Stimulated activated CD4-positive, alpha-beta T cell treated with anti-CD3 and anti-CD28 coated beads, Interleukin-2, amount 100 ng/mL, for 48 hours (primary cell): ENCODE measurements around the gene SOX5.

Source experiments
- DNase-seq, 2 donors: peaks; one replicate each; pipeline ENCODE4 v3.0.0-alpha.2; 2020

The SOX5 gene

DNA sequence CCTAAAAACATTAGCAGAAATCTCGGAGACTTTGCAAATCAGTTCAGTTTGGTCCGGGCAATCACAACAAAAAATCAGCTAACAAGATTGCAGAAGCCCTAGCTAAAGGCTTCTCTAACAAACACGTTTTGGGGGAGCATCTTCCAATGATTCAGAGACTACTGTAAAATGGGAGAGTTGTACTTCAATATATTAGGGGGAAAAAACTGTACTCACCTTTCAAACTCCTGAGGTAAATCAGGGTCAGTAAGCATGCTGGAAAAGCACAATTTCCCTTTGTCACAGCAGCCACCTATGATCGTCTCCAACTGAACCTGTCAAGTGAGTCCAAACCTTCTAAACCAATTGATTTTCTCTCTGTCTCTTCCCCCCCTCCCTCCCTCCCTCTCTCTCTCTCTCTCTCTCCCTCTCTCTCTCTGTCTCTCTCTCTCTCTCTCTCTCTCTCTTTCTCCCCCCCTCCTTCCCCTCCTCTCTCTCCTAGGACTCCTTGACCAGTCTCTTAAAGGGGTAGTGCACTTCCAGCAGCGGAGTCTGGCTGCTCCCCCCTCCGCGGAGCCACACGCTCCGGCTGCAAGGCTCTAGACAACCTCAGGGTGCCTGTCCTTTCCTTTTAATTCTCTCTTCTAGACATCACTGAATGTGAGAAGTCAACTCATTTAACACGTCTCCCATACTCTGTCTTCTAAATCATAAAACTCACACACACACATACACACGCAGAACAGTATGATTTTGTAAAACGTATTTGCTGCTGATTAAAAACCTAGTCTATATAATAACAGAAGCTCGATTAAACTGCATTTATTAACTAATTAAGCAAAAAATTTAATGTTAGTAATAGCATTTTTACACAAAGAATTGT lies at the start of gene SOX5:
TSS of gene SOX5 (minus strand) at position 323 of the 862 bp plus-strand sequence. CDS start at position 254, 69 bp downstream.
- DNase-seq, result no peak

DNA sequence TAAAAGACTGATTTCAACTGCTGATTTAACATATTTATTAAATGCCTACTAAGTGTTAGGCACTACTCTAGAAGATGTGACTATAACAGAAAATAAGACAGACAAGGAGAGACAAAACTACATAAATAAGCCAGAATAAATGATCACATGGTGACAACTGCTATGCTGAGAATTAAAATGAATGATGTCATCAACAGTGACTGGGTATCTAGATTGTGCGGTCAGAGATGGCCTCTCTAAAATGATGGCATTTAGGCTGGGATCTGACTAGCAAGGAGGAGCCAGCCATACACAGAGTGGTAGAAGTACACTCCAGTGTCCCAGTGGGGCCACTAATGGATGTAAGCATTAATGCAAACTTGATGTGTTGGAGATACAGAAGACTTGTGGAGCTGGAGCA lies 37.6 kb upstream of the SOX5 start:
- no peak for DNase-seq

DNA sequence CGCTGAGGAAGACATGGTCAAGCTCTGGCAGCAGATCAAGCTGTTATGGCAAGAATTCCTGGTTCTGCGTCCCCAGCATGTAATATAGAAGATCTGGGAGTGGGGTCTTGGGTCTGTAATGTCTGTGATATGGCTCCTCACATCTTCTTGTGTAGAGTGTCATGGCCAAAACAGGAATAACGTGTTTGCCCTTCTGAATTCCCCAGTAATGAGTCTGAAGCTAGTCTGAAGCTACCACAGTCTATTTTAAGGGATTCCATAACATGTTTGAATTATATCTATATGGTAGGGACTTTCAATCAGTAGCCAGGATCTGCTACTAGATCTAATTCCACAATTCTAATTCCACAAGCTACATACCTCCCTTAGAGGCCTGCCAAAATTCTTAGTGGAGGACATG lies 31.4 kb upstream of the SOX5 start:
- DNase-seq, result no peak

DNA sequence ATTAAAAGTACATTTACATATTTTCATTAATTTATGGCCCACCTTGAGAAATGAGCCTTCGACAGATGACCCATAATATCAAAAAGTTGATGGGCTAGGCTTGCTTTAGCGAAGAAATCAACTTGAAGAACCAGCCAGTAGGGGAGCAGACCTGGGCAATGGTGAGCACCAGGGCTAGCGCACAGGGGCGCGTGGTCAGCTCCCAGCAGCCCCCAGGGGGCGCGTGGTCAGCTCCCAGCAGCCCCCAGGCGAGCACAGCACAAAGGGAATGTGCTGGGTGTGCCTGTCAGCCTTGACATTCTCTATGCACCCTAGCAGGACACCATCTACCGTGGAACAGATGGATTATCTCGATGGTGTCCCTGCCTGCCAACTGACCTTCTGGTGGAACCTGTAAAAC lies 15.3 kb upstream of the SOX5 start:
- no peak for DNase-seq

DNA sequence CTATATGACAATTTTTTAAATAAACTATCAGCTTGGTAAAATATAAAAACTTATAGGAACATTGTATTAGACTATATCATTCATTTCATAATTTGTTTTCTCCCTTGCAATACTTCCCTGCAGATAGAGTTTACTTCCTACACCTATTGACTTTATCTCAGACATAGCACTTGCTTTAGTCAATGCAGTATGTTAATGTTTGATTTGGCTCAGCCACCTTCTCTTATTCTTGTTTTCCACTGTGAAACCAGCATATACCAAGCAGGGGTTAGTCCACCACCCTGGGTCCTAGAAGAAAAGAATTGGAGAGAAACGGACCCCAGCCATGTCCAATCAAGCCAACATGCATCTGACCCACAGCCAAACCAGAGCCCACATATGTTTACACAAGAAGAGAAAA lies 10.4 kb upstream of the SOX5 start:
- DNase-seq, result no peak

DNA sequence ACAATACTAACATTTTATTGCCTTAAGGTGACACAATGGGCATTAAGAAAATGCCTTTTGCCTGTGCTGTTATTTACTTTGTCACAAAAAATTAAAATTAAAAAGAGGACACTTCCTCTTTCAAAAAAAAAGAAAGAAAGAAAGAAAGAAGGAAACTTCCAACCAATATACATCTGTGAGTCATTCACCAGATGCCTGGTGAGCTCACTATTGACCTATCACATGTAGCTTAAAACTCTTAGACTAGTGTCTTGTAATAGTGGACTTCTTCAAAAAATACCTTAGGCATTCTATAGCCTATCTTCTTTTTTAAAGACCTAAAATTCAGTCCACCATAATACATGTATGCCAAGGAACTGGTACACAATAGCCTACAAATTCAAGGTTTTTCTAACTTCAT lies 4.9 kb upstream of the SOX5 start:
- DNase-seq, result no peak

DNA sequence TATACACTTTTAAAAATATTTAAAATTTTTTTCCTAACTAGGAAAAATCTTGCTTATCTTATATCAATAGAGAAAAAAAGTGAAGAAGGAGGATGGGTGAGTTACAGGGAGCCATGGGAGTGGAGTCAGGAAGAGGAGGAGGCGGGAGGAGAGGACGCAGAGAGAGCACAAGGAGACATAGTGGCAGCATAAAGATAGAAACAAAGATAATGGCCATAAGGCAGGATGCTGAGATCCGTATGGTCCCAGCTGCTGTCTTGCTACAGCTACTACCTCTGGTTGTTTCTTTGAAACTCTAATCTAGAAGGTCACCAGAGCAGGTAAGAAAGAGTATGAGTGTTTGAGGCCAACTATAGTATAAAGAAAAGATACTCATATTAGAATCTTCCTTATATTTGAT lies 2.6 kb upstream of the SOX5 start:
- no peak for DNase-seq

DNA sequence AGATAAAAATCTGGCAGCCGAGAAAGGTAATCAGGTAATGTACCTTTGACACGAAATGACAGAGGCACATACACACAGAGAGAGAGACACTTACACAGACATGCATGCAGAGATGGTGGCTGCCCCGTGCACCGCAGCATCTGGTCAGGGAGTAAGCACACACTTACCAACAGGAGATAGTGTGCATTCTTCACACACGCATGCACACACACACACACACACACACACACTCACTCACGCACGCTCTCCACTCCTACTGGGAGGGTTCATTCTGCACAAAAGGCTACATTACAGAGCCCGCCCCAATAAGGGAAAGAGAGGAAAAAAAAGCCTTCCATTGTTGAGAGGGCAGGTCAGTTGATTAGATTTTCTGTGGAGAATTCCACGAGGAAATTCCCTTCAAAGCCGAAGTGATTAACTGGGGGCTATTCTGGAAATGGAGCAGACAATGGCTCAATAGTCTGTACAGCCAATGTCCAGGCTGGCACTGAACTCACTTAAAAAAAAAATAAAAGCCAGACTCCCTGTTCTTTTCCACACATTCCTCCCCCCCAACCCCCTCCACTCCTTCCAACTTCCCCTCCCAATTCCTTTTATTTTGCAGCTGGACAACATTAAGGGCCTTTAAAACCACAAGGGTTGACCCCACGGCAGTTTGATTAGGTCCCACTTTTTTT lies 1.4 kb upstream of the SOX5 start:
- DNase-seq, result no peak

DNA sequence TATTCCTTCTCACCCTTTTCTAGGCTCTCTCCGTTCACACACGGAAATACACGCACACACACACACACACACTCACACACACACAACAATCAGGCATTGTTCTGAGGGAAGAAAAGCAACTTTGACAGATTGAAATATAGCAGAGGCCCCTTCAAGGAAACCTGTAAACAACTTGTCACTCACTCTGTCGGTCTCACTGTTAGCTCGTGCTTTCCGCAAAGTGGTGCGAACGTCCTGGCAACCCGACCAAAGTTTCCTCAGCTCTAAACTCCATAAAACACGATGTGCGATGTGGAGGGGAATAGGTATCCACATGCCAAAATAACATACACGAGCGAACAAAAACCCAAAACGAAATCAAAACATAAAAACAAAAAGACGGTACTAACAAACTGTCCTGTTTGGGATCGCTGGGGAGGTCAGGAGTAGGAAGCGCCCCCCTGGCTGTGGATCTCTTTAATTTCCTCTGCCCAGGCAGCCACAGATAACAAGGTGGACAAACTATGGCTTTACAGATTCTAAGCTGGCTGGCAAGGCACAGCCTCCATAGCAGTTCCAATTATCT lies 822 bp upstream of the SOX5 start:
- no peak for DNase-seq

DNA sequence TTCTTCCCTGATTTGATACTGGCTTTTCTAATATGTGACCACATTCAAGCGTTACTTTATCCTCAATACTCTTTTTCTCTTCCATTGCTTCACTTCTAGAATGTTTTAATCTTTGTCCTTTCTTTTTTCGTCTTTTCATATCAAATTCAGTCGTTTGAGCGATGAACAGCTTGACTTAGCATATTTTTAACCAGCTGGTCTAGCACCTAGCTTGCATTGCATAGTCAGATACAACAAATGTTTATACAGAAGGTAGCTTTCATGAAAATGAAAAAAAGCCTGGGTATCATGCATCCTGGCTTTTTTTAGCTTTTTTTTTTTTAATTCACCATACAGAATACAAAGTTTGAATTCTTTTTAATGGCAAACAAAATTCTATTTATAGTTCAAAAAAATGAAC lies 1.2 kb downstream of the SOX5 start:
- DNase-seq, result no peak

DNA sequence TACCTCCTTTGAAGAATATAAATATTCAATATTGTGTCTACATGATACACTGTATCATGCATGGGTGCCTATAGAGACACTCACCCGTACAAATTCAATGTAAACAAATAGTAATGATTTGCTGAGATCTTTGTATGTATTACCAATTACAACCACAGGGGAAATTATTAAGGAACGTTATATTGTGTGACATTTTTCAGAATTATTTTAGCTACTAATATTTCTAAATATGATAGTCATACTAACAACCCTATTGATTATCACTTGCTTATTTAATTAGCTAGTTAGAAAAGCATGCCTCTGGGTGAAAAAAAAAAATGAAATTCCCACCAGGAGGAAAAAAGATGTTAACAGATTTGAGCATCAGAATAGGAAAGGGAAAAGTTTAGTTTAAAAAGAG lies 2.1 kb downstream of the SOX5 start:
- no peak for DNase-seq

DNA sequence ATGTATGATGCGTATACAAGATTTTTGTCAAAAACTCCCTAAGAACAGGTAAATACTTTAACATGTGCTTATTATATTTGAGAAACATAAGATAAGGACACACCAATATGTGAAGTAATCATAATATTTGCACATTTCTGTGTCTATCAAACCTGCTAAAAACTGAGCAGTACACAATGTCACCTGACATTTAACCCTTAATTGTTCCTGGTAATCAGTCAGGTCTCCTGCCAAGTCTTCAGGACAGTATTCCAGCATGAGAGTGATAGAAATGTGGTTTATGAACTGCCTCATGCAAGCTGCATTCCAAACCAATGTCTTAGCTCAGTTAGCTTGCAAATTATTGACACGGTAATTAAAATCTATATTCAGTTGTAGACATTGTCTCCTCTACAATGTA lies 4.2 kb downstream of the SOX5 start:
- no peak for DNase-seq

DNA sequence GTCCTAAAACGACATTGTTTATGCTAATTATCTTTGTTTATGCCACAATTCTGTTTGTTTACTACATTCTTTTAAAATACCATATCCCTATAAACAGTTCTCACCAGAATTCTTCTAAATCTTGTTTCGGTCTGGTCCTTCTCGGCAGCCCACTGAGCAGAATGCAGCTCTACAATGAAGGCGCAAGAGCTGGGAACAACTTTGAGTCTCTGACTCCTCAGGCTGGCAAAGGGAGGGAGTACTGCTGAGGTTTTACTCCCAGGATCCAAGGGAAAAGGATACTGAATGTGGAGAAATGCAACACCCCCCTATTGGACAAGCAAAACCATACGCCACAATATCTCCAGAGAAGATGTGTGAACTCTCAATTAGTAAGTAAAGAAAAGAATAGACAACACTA lies 5.4 kb downstream of the SOX5 start:
- DNase-seq, result no peak

DNA sequence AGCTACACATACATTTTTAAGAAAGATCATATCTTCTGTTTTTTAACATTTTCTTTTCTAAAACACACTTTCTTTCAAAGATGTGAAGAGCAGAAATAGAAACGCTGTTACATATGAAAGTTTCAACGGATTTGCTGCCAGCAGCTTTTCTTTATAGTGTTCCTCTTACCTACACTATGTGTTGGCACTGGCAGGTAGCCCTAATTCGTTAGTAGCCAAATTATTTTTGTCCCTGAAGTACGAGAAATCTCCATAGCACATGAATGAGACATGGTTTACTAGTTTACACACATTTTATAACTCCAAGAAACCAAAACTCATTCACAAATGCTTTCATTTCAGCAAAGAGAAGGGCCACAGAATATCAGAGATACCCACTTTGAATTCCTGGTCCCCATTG lies 6.6 kb downstream of the SOX5 start:
- DNase-seq, result no peak

DNA sequence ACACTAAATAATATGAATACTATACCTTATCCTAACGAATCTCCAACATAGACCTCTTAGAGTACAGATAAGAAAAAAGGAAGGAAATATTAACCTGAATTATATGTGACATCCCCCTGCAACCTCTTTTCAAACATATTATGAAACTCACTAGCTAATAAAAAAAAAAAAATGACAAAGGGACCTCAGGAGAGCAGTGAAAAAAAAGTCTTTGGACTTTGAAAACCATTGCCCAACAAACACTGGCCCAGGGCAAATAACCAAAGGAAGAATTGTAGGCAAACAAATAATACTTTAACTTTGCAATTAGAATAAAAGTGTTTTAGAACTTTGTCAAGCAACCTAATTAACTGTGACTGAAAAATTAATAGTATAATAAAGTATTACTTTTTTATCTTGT lies 7.7 kb downstream of the SOX5 start:
- no peak for DNase-seq

DNA sequence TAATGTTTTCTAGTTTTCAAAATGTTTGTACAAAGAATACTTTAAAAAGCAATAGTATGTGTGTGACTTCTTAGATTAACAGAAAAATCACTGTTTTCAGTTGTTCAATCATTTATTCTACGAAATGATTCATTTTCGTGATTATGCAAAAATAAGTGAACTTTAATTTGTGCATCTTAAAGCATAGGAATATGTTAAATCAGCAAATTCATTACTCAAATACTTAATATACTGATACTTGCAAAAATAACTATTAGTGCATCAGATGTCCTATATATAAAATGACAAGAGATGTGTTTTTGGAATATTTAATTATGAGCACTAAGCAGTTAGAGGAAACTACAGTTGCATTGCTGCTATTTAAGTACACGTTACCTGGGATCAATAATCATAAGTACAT lies 11.0 kb downstream of the SOX5 start:
- DNase-seq, result no peak

DNA sequence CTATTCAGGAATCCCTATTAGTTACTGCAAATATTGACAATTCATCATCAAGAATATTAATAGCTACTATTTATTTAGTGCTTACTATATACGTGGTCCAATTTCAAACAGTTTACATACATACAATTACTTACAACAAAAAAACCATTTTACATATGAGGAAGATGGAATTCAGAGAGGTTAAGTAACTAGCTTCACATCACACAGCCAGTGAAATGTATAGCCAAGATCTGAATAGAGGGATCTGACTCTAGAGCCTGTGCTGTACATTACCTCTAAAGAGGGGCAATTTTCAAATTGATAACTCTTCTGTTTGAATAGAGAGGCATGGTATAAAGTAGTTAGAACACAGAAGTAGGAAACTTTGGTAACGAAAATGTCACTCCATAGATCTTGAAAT lies 18.3 kb downstream of the SOX5 start:
- no peak for DNase-seq

DNA sequence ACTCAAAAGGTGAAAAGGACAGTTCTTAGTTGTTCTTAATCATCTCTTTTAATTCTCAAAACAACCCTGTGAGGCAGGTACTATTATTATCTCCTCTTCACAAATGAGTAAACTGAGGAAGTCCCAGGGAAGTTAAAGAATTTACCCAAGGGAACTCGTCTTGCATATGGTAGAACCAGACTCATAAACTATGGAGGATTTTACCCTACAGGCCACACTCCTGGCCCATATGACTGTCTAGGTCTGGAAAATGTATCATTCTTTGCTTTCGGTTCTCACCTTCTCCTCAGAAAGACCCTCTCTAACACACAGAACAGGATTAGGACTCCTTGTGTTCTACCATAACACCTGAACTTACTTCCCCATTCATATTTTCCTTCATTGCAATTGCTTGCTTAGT lies 18.9 kb downstream of the SOX5 start:
- DNase-seq, result no peak

DNA sequence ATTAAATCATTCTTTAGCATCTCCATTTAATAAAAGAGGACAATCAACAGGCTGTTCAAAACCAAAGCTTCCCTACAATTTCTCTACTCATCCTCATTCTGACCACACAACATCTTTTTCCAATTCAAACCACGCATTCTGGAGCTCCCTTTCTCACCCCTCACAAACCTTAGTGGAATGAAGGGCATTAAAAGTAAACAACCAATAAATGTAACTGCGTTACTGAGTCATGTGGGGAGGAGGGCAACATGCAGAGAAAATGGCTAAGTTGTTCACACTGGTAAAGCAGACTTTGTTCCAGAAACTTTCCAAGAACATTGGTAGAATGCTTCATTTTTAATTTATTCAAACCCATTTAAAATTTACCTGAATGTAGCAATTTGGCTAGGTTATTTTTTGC lies 19.6 kb downstream of the SOX5 start:
- DNase-seq, result no peak

DNA sequence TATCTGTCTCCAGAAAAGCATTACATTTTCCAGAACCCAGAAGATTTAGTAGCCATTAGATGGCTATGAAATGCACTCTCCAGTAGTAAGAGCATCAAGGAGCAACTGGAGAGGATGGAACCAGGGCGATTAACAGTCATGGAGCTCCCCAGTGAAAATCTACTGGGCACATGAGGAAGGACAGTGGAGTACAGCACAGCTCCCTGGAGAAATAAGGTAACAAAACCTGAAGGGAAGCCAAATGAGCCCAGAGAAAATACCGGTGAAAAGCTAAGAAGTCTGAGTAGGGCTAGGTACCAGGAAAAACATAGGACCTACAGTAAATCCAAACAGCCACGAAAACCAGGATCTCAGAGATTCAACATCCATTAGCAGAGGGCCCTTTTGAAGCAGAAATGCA lies 21.6 kb downstream of the SOX5 start:
- no peak for DNase-seq

DNA sequence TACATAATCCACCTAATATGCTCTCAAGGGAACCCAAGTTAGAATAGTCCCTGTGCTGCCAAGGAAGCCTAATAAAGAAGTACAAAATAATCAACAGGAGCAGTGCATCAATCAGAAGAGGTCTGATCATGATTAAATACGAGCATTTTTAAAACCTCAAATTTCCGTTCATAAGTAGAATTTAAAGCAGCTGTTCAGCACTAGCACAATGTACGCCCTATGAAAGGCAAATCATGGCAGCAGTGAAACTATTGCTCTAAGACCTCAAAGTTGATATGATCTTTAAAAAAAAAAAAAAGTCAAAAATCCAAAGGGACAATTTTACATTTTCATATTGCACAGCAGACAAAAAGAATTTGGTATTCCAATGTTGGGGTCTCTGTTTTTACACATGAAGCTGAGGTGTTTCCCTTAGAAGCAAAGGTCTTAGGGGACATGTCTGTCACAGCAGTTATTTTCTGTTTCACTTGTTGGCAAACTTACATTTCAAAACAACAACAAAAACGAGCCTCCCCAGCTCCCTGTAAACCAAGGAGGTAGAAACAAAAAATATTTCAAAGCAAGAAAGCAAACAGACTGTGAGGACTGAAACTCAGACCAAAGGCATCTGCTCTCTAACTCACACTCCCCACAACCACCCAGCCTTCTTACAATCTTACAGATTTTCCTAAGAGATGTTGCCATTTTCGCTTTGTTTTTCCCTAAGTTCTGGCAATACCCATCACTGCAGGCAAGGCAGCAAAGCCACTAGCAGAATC lies 28.2 kb downstream of the SOX5 start:
- no peak for DNase-seq

DNA sequence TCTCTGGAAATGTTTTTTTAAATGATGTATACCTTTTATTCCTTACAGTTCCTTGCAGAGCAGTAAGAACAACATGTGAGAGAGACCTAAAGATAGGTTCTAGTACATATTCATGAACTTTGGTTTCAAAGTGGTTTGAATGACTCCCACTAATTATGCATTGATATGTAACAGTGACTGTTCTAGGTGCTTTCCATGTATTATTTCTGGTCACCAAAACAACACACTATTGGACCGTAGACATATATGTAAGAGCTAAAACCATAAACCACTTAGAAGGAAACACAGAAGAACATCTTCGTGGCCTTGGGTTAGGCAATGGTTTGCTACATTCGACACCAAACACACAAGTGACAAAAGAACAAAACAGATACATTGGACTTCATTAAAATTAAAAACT lies 37.9 kb downstream of the SOX5 start:
- DNase-seq, result no peak

DNA sequence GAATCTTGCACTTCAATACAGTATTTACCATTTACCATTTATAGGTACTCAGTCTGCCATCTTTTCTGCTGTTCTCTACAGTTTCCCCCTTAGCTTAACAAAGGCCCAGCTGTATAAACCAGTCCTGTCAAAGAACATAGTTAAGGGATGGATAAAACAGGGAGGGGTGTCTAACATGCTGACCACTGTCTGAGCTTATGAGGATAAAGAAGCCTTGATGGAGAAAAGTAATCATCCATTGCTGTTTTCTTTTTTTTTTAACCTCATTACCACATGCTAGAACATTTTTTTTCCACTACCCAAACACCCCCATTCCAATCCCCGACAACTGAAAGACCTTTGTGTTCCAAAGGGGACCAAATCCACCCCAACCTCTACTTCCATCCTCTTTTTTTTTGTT lies 39.9 kb downstream of the SOX5 start:
- no peak for DNase-seq

DNA sequence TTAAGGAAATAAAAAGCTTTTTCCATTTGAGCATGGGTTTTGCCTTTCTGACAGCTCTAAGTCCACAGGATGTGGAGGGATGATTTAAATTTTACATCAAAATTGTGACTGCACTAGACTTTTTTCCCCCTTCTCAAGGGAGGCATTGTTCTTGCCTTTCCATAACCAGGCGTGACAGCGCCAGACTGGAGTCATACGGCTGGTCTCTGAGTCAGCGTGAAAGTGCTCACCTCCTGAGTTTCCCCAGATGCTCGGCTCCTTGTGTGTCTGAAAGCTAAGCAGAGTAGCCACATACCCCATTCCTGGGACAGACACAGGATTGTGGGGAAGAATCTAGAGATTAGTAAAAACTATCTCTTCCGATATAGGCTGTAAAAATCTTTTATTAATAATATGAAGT lies 43.1 kb downstream of the SOX5 start:
- no peak for DNase-seq
